Activated CD4-positive, alpha-beta memory T cell treated with anti-CD3 and anti-CD28 coated beads, Interleukin-2, amount 10 ng/mL, durations not matched to agents 7 days and 5 days (primary cell): ENCODE results near the gene GSG1L. TPM values are rescaled to one million over a fixed set of nuclear protein-coding genes. Genes with fewer than 3 reads are reported as not detected.

ENCODE experiments used
- CTCF ChIA-PET: fragments of 350-600 bp; sonication (Branson Sonifier 250); formaldehyde crosslinking; loops from one replicate; lab custom pipeline; 2021; ENCODE audit warnings: antibody characterized with exemption, inconsistent platforms; lab: Charles Lee
- POLR2A ChIA-PET: fragments of 350-600 bp; sonication (Branson Sonifier 250); formaldehyde crosslinking; loops from one replicate; lab custom pipeline; 2021; ENCODE audit warnings: antibody characterized with exemption; lab: Charles Lee
- DNase-seq: peaks from one replicate; pipeline ENCODE4 v3.0.0-alpha.2; 2020
- H3K27ac Mint-ChIP-seq: one replicate; pipeline ENCODE4 v1.8.0; 2021; ENCODE audit warnings: mild to moderate bottlenecking, mixed read lengths
- H3K27me3 Mint-ChIP-seq: one replicate; pipeline ENCODE4 v1.8.0; 2021; ENCODE audit warnings: mixed read lengths
- H3K36me3 Mint-ChIP-seq: one replicate; pipeline ENCODE4 v1.8.0; 2021; ENCODE audit warnings: low read depth, mixed read lengths
- H3K4me1 Mint-ChIP-seq: one replicate; pipeline ENCODE4 v1.8.0; 2021; ENCODE audit warnings: mixed read lengths
- H3K4me3 Mint-ChIP-seq: one replicate; pipeline ENCODE4 v1.8.0; 2021; ENCODE audit warnings: mild to moderate bottlenecking, mixed read lengths
- H3K9me3 Mint-ChIP-seq: one replicate; pipeline ENCODE4 v1.8.0; 2021; ENCODE audit warnings: mixed read lengths
- total RNA-seq, 2 experiments: library from RNA; stranded (reverse); gene quantifications; one replicate each; pipeline ENCODE4 v1.2.3, GENCODE V29; 2021

Gene GSG1L
- total RNA-seq, result under 1 TPM in 1 of 2 experiments, not detected in 1; 0.55 TPM

DNA sequence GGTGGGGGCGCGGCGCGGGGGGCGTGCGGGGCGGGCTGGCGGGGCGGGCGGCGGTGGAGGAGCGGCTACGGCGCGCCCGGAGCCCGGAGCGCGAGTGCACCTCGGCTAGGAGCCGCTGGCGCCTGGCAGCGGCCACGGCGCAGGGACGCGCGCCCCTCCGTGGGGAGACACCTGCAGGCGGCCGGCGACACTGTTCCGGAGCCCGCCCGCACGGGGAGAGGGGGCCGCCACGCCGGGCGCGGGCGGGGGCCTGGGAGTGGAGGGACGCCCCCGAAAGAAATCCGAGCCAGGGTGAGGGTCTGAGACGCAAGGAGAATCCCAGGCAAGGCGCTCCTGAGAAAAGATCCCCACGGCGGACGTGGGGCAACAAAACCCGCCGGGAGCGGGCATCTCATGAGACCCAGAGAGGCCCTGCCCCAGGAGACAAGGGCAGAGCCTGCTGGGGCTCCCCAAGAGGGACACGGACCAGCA is at the start of gene GSG1L:
Gene GSG1L, minus strand, starts transcription at position 124 of the 471 bp plus-strand sequence. CDS start 290 bp downstream, outside the sequence.
- no peak within 1 kb of the TSS for H3K27ac Mint-ChIP-seq
- H3K36me3 Mint-ChIP-seq, result no peaks in the 10 kb centered on the region
- ChIA-PET POLR2A (no interaction called here), CTCF (interaction anchor here (10.4 kb wide), 1 partner anchor 91 kb away, joined by 104 read pairs; no protein-coding TSS in a partner anchor)
- H3K9me3 Mint-ChIP-seq, result no peaks in the 10 kb centered on the region
- H3K4me3 Mint-ChIP-seq, result peak within 1 kb of the TSS; percentile 10
- peaks cover 56% of the 10 kb centered on the region for H3K27me3 Mint-ChIP-seq
- H3K4me1 Mint-ChIP-seq, result no peaks in the 10 kb centered on the region
- DNase-seq, result no peak

DNA sequence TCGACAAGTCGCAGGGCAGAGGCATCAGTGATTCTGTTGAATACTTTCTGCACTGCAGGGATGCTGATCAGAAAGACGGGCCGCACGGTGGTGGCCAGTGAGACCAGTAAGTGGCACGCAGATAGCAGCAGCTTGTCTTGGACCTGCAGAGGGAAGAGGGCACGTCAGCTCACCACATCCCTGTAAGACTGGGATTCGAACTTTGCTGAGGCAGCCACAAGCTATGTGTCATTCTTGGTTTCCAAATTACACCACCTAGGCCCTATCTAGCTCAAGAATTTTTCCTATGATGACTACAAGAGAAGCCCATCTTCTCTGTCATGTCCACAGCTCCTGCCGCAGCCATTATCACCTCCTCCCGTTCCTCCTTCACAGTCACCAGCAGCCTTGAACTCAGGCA is 49.4 kb upstream of the GSG1L start:
- DNase-seq, result peak; percentile 23
- Mint-ChIP-seq H3K4me1 (peaks cover 27% of the 10 kb centered on the region), H3K36me3 (peaks cover 82% of the 10 kb centered on the region), H3K9me3 (no peaks in the 10 kb centered on the region), H3K27ac (peak overlapping the region; percentile 65), H3K27me3 (no peaks in the 10 kb centered on the region), H3K4me3 (no peak overlapping the region)
- CTCF ChIA-PET, result interaction anchor here (0.8 to 1.6 kb wide), 3 partner anchors 28 to 106 kb away, joined by 3 to 6 read pairs (median 5); no protein-coding TSS in a partner anchor
- POLR2A ChIA-PET, result no interaction called here

DNA sequence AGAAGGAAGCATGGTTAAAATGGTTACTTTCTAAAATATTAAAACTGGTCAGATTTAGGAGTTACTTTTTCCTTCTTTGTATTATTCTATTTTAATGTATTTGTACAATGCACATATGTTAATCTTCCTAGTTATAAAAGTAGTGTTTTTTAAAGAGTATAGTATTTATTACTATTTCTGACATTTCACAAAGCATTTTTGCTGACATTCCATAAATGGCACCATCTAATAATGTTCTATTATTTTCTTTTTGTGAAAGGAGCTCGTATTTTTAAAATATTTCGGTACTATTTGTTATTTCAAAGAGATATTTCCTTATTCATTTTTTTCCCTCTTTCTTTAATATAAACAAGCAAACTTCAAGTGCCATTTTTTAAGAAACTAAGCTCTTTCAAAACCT is 47.5 kb upstream of the GSG1L start:
- CTCF ChIA-PET, result no interaction called here

DNA sequence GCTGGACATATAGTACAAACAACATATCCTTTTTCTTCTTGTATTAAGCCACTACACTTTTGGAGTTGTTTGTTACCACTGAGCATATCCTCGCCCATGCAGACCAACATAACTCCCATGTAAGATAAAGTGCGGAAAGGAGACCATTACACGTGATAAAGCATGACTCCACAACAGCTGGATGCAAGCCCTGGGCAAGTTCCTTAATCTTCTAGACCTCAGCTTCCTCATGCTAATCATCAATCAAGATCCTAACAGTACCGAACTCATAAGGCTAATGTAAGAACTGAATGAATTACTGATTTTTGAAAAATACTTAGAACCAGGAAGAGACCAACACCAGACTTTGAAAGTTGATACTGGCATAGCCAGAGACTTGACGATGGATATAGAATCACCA is 47.0 kb upstream of the GSG1L start:
- Mint-ChIP-seq H3K4me1 (peaks cover 27% of the 10 kb centered on the region), H3K27me3 (no peaks in the 10 kb centered on the region), H3K9me3 (no peaks in the 10 kb centered on the region), H3K4me3 (no peak overlapping the region), H3K27ac (peak overlapping the region; percentile 27), H3K36me3 (peaks cover 83% of the 10 kb centered on the region)
- ChIA-PET POLR2A (no interaction called here), CTCF (no interaction called here)
- no peak for DNase-seq

More for the DNA sequence above, 47.5 kb upstream of the GSG1L start:
- DNase-seq, result no peak
- POLR2A ChIA-PET, result no interaction called here
- peaks cover 27% of the 10 kb centered on the region for H3K4me1 Mint-ChIP-seq
- no peaks in the 10 kb centered on the region for H3K27me3 Mint-ChIP-seq
- H3K4me3 Mint-ChIP-seq, result no peak overlapping the region
- no peaks in the 10 kb centered on the region for H3K9me3 Mint-ChIP-seq
- no peak overlapping the region for H3K27ac Mint-ChIP-seq
- H3K36me3 Mint-ChIP-seq, result peaks cover 83% of the 10 kb centered on the region

DNA sequence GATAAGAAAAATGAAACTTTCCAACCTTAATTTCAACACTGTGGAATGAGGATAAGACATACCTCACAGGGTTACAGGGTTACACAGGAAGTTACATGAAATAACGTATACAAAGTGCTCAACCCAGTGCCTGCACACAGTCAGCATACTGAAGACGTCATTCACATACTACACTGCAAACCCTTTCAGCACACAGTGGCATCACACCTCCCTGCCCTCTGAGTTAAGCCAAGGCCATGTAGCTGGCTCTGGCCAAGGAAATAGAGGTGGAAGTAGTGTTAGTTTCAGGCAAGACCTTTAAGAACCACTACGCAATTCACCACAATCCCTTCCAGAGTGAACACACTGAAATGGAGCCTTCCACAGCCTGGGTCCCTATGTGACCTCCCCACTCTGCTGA is 46.6 kb upstream of the GSG1L start:
- DNase-seq, result no peak
- no peaks in the 10 kb centered on the region for H3K27me3 Mint-ChIP-seq
- H3K36me3 Mint-ChIP-seq, result peaks cover 84% of the 10 kb centered on the region
- H3K9me3 Mint-ChIP-seq, result no peaks in the 10 kb centered on the region
- ChIA-PET POLR2A (no interaction called here), CTCF (no interaction called here)
- H3K27ac Mint-ChIP-seq, result peak overlapping the region; percentile 27
- H3K4me3 Mint-ChIP-seq, result no peak overlapping the region
- peaks cover 27% of the 10 kb centered on the region for H3K4me1 Mint-ChIP-seq

DNA sequence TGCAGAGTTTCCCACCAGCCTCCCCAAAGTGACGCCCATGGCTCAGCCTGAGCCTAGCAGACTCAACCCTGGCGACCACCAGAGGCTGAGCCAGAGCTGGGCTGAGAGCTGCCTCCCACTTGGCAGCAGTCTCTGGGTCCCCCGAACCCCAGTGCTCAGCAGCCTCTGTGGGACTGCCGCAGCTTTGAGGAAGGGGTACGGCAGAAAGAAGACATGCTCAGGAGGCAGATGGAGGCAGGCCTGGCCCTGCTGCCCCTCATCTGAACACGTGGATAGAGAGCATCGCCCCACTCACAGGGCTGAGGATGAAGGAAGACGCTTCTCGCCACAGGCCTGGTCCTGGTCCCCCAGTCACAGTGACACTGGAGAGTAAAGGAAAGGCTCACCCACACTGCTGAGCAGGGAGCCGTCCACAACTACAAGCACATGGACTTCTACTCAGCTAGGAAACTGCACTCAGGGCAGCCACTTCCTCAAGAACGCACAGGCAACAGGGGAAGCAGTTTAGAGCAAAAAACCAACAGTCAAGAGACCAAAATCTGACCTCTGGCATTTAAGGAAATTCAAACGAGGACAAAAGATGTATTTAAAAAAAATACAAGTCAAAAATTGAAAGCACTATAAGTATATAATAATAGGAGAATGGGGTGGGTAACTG is 45.2 kb upstream of the GSG1L start:
- peaks cover 85% of the 10 kb centered on the region for H3K36me3 Mint-ChIP-seq
- no peaks in the 10 kb centered on the region for H3K27me3 Mint-ChIP-seq
- no peak for DNase-seq
- ChIA-PET CTCF (no interaction called here), POLR2A (no interaction called here)
- no peak overlapping the region for H3K4me3 Mint-ChIP-seq
- H3K9me3 Mint-ChIP-seq, result no peaks in the 10 kb centered on the region
- H3K4me1 Mint-ChIP-seq, result peaks cover 21% of the 10 kb centered on the region
- no peak overlapping the region for H3K27ac Mint-ChIP-seq

DNA sequence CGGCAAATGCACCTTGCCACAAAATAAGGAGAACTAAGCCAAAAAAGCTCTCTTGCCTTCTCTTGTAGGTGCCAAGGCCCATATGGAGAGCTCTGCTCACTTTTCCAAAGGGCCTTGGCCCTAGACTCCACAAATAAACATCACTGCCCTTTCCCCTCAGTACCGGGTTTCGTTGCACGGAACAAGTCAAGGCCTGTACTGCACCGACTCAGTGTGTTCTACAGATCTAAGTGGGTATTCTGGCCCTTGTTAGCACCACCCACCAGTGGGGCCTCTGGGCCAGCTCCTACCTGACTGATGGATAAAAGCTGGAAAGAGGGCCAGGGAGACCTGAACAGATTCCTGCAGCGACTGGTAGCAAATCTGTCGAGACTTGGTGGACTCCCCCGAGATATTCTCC is 43.7 kb upstream of the GSG1L start:
- H3K9me3 Mint-ChIP-seq, result no peaks in the 10 kb centered on the region
- no peaks in the 10 kb centered on the region for H3K27me3 Mint-ChIP-seq
- H3K4me3 Mint-ChIP-seq, result no peak overlapping the region
- peaks cover 87% of the 10 kb centered on the region for H3K36me3 Mint-ChIP-seq
- no peak for DNase-seq
- ChIA-PET CTCF (no interaction called here), POLR2A (no interaction called here)
- H3K4me1 Mint-ChIP-seq, result peaks cover 13% of the 10 kb centered on the region
- no peak overlapping the region for H3K27ac Mint-ChIP-seq

DNA sequence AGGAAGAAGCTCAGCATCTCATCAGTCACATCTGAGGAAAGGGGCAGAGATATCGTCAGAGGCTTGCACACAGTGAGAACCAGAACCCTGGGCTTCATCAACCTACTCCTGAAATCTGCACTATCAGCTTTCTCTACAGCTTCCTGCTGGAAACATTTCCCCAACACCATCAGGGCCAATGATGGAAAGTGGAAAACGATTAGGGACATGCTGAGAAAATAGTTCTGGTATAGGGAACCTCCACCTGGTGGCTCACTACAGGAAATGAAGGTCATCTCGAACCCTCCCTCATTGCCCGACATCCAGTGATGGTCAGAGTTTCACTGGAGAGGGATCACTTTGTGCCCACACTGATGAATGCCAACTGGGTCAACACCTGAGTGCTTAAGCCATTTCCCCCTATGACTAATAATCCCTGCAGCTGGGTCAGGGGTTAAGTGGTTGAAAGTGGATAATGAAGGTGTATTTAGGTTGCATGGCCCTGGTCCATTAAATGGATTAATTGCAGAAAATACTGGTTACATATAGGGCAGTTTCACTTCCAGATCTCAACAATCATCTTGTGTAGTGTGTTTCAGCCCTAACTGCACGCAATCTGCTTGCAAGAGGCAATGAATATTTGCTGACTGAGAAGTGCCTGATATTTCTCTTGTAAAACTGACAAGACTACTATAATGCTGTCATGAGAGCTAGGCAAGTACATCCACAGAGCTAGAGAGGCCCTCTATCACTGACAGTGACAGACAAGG is 43.1 kb upstream of the GSG1L start:
- Mint-ChIP-seq H3K4me3 (no peak overlapping the region), H3K9me3 (no peaks in the 10 kb centered on the region), H3K36me3 (peaks cover 87% of the 10 kb centered on the region), H3K27ac (no peak overlapping the region), H3K27me3 (no peaks in the 10 kb centered on the region), H3K4me1 (peaks cover 12% of the 10 kb centered on the region)
- ChIA-PET POLR2A (no interaction called here), CTCF (no interaction called here)
- no peak for DNase-seq

DNA sequence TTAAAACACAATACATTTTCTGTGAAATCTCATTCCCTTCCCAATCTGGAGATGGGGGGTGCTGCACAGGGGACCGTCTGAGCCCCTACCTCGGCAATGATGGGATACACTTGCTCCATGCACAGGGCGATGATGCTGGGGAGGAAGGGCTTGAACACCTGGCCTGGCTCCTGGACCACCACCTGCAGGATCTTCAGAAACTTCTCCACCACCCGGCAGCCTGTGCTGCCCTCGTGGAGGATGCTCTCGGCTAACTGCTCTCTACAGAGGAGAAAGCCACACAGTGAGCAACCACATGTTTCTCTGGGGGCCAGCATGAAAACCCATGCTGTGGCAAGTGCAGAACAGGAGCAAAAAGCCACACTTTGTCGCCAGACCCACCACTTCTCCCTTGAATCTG is 42.4 kb upstream of the GSG1L start:
- ChIA-PET CTCF (no interaction called here), POLR2A (no interaction called here)
- Mint-ChIP-seq H3K9me3 (no peaks in the 10 kb centered on the region), H3K27ac (no peak overlapping the region), H3K4me3 (no peak overlapping the region), H3K4me1 (peaks cover 12% of the 10 kb centered on the region), H3K27me3 (no peaks in the 10 kb centered on the region), H3K36me3 (peaks cover 85% of the 10 kb centered on the region)
- no peak for DNase-seq

DNA sequence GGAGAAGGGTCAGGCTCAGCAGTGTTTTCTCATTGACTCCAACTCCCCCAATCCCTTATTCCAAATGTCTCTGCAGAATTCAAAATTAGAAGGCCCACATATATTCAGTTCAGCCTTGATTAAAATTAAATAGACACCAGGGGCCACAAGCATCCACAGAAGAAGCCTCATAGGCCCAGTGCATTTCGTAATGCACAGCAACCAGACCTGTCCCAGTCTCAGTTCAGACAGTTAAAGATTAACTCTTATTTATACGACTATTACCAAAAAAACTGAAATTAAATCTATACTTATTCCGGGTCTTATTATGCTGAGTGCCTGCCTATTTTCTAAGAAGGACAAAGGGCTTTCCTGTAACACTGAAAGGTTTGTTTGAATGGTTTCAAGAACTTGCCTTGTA is 41.8 kb upstream of the GSG1L start:
- ChIA-PET CTCF (no interaction called here), POLR2A (no interaction called here)
- Mint-ChIP-seq H3K36me3 (peaks cover 86% of the 10 kb centered on the region), H3K27ac (no peak overlapping the region), H3K4me1 (peaks cover 7% of the 10 kb centered on the region), H3K27me3 (no peaks in the 10 kb centered on the region), H3K4me3 (no peak overlapping the region), H3K9me3 (no peaks in the 10 kb centered on the region)
- no peak for DNase-seq

DNA sequence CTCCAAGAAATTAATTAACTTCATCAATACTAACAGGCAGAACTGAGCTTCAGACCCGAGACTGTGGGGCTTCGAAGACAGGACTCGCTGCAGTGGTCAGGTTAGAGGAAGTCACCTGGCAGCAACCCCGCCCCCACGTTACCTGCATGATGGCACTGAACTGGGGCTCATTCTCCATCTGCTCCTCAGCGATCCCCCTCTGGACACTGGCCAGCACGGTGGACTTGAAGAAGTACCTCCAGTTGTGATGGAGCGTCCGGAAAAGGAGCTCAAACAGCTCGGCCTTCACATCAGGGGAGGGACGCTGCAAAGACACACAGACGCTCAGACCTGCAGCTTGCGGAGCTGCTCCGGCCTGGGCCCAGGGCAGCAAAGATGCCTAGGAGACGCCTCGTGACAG is 40.9 kb upstream of the GSG1L start:
- Mint-ChIP-seq H3K27me3 (no peaks in the 10 kb centered on the region), H3K9me3 (no peaks in the 10 kb centered on the region), H3K4me3 (no peak overlapping the region), H3K27ac (no peak overlapping the region), H3K36me3 (peaks cover 86% of the 10 kb centered on the region), H3K4me1 (peaks cover 2% of the 10 kb centered on the region)
- DNase-seq, result no peak
- POLR2A ChIA-PET, result no interaction called here
- CTCF ChIA-PET, result interaction anchor here (1.1 kb wide), 1 partner anchor 113 kb away, joined by 3 read pairs; no protein-coding TSS in a partner anchor

DNA sequence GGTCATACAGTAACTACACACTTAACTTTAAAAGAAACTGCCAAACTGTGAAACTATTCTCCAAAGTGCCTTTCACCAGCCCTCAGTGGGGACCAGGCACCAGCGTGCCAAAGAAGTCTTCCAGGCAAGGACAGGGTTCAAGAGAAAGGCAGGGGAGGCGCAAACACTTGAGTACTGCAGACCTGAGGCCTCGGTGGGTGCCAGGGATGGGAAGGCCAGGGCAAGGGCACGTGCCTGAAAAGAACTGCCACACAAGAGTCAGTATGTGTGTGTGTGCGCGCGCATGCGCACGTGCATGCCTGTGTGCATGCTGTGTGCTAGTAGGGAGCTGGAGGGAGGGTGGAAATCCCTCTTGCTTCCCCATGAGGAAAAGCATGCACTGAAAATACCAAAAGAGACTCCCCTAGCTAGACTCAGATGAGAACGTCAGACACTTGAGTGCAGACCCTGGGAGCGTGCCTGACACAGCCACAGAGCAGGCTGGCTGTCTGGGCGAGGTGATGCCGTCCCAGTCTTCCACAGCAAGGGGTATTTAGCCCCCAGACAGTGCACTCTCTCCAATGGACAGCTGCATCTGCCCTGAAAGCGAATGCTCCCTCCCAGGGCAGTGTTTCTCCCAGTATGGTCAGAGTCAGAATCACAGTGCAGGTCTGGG is 40.1 kb upstream of the GSG1L start:
- Mint-ChIP-seq H3K27ac (peak overlapping the region; percentile 7), H3K36me3 (peaks cover 89% of the 10 kb centered on the region), H3K4me3 (no peak overlapping the region), H3K9me3 (no peaks in the 10 kb centered on the region), H3K4me1 (no peaks in the 10 kb centered on the region), H3K27me3 (no peaks in the 10 kb centered on the region)
- no peak for DNase-seq
- POLR2A ChIA-PET, result interaction anchor here (0.9 kb wide), 1 partner anchor 478 kb away, joined by 3 read pairs; no protein-coding TSS in a partner anchor
- CTCF ChIA-PET, result interaction anchor here (1.1 kb wide), 1 partner anchor 114 kb away, joined by 3 read pairs; no protein-coding TSS in a partner anchor

DNA sequence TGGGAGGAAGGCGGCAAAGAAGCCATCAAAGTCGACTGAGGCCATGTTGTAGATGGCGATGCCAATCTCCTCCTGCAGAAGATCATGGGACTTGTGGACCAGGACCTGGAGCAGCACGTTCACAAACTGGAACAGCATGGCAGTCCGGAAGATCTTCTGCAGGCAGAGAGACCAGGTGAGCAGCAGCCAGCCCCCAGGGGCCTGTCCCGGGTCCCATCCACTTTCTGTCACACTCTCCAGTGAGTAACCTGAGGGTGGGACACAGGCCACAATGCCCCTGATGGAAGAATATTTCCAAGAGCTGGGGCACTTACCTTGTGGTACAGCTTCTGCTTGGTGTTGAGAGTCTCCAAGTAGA is 38.0 kb upstream of the GSG1L start:
- H3K4me1 Mint-ChIP-seq, result no peaks in the 10 kb centered on the region
- H3K9me3 Mint-ChIP-seq, result no peaks in the 10 kb centered on the region
- no peak overlapping the region for H3K27ac Mint-ChIP-seq
- ChIA-PET CTCF (no interaction called here), POLR2A (no interaction called here)
- no peak overlapping the region for H3K4me3 Mint-ChIP-seq
- no peak for DNase-seq
- H3K27me3 Mint-ChIP-seq, result no peaks in the 10 kb centered on the region
- H3K36me3 Mint-ChIP-seq, result peaks cover 85% of the 10 kb centered on the region
